Activated CD4-positive, alpha-beta memory T cell treated with anti-CD3 and anti-CD28 coated beads, Interleukin-2, amount 10 ng/mL, durations not matched to agents 7 days and 5 days (primary cell): ENCODE data around the gene HCK. TPM values are rescaled to one million over a fixed set of nuclear protein-coding genes. Genes with fewer than 3 reads are reported as not detected.

Experiments used
- CTCF ChIA-PET: fragments of 350-600 bp; sonication (Branson Sonifier 250); formaldehyde crosslinking; loops from one replicate; lab custom pipeline; 2021; ENCODE audit warnings: antibody characterized with exemption, inconsistent platforms; lab: Charles Lee
- POLR2A ChIA-PET: fragments of 350-600 bp; sonication (Branson Sonifier 250); formaldehyde crosslinking; loops from one replicate; lab custom pipeline; 2021; ENCODE audit warnings: antibody characterized with exemption; lab: Charles Lee
- DNase-seq: peaks from one replicate; pipeline ENCODE4 v3.0.0-alpha.2; 2020
- H3K27ac Mint-ChIP-seq: one replicate; pipeline ENCODE4 v1.8.0; 2021; ENCODE audit warnings: mild to moderate bottlenecking, mixed read lengths
- H3K27me3 Mint-ChIP-seq: one replicate; pipeline ENCODE4 v1.8.0; 2021; ENCODE audit warnings: mixed read lengths
- H3K36me3 Mint-ChIP-seq: one replicate; pipeline ENCODE4 v1.8.0; 2021; ENCODE audit warnings: low read depth, mixed read lengths
- H3K4me1 Mint-ChIP-seq: one replicate; pipeline ENCODE4 v1.8.0; 2021; ENCODE audit warnings: mixed read lengths
- H3K4me3 Mint-ChIP-seq: one replicate; pipeline ENCODE4 v1.8.0; 2021; ENCODE audit warnings: mild to moderate bottlenecking, mixed read lengths
- H3K9me3 Mint-ChIP-seq: one replicate; pipeline ENCODE4 v1.8.0; 2021; ENCODE audit warnings: mixed read lengths
- total RNA-seq, 2 experiments: library from RNA; stranded (reverse); gene quantifications; one replicate each; pipeline ENCODE4 v1.2.3, GENCODE V29; 2021

The HCK gene
- total RNA-seq, 2 experiments from 2014 or later, result 0.10 to 0.35 TPM

DNA sequence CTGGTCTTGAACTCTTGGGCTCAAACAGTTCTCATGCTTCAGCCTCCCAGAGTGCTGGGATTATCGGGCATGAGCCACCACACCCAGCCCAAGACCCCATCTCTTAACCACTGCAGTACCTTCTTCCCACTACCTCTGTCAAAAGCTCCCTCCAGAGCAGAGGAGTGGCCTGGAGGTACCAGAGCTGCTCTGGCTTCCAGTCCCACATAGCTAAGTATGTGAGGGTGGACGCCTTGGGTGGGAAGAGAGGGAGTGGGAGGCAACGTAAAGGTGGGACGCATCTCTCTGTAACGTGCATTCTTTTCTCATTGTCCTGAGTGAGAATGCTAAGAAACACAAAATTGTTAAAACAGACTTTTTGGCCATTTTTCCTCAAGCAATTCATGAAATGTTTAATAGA, 82.0 kb downstream of the HCK start:
- Mint-ChIP-seq H3K36me3 (peaks cover 19% of the 10 kb centered on the region), H3K9me3 (no peaks in the 10 kb centered on the region), H3K4me1 (peaks cover 7% of the 10 kb centered on the region), H3K27ac (no peak overlapping the region), H3K4me3 (no peak overlapping the region), H3K27me3 (no peaks in the 10 kb centered on the region)
- ChIA-PET POLR2A (no interaction called here), CTCF (no interaction called here)
- DNase-seq, result no peak

- no peak for DNase-seq
- no peak overlapping the region for H3K4me3 Mint-ChIP-seq
- H3K4me1 Mint-ChIP-seq, result peaks cover 7% of the 10 kb centered on the region
- H3K27me3 Mint-ChIP-seq, result no peaks in the 10 kb centered on the region
- H3K36me3 Mint-ChIP-seq, result peaks cover 36% of the 10 kb centered on the region
- no peaks in the 10 kb centered on the region for H3K9me3 Mint-ChIP-seq
- CTCF ChIA-PET, result no interaction called here
- H3K27ac Mint-ChIP-seq, result no peak overlapping the region
- POLR2A ChIA-PET, result no interaction called here
These were observed 84.0 kb downstream of the HCK start for GRCh38 chr20:32135983-32136515.

DNA sequence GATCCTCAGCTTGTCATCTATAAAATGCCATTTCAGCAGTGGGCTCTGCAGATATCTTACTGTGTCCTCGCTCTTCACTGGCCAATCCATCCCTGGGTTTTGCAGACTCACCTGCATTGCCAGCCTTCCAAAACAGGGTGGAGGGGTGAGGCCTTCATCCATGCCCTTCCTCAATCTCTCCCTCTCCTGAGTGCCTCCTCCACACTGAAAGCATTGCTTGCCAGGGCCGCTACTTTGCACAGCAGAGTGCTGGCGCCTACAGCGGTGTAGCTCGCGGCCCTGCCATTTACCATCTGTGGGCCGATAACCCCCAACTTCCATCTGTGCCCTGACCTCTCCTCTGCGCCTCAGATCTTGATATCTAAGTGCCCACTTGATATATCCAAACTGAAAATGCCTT, 86.9 kb downstream of the HCK start:
- Mint-ChIP-seq H3K4me1 (no peaks in the 10 kb centered on the region), H3K27me3 (no peaks in the 10 kb centered on the region), H3K36me3 (peaks cover 52% of the 10 kb centered on the region), H3K27ac (no peak overlapping the region), H3K4me3 (no peak overlapping the region), H3K9me3 (no peaks in the 10 kb centered on the region)
- ChIA-PET POLR2A (no interaction called here), CTCF (no interaction called here)
- no peak for DNase-seq

DNA sequence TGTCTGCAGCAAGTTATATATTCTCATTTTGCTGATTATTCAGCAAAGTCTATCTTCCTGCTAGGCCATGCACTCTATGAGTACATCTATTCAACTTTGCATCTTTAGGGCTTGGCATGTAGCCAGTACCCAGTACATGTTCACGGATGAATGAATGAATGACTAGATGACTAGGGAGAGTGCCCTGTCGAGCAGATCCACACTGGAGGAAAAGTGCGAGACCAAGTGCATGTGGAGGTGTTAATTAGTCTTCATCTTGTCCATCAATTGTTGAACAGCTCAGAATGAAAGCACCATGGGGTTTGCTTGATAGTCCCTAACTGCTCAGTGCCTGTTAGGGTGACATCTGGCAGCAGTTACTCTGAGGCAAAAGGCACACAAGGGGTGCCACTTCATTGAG, 87.9 kb downstream of the HCK start:
- Mint-ChIP-seq H3K27ac (no peak overlapping the region), H3K4me3 (no peak overlapping the region), H3K9me3 (no peaks in the 10 kb centered on the region), H3K27me3 (no peaks in the 10 kb centered on the region), H3K36me3 (peaks cover 60% of the 10 kb centered on the region), H3K4me1 (no peaks in the 10 kb centered on the region)
- CTCF ChIA-PET, result no interaction called here
- POLR2A ChIA-PET, result no interaction called here
- DNase-seq, result no peak

DNA sequence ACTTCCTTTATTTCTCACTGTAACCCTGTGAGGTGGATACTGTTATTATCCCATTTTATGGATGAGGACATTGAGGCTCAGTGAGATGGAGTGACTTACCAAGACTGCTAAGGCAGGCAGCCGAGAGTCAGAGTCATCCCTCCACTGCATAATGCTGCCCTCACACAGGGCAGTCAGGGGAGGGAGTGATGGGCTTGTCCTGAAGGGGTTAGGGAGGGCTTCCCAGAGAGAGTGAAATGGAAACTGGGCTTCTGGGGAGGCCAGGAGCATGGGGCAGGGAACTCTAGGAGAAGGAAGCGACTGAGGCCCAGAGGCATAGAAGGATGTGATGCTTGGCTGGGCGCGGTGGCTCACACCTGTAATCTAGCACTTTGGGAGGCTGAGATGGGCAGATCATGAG, 88.6 kb downstream of the HCK start:
- Mint-ChIP-seq H3K27me3 (no peaks in the 10 kb centered on the region), H3K4me1 (no peaks in the 10 kb centered on the region), H3K27ac (no peak overlapping the region), H3K4me3 (no peak overlapping the region), H3K36me3 (peaks cover 66% of the 10 kb centered on the region), H3K9me3 (no peaks in the 10 kb centered on the region)
- POLR2A ChIA-PET, result no interaction called here
- CTCF ChIA-PET, result no interaction called here
- no peak for DNase-seq

DNA sequence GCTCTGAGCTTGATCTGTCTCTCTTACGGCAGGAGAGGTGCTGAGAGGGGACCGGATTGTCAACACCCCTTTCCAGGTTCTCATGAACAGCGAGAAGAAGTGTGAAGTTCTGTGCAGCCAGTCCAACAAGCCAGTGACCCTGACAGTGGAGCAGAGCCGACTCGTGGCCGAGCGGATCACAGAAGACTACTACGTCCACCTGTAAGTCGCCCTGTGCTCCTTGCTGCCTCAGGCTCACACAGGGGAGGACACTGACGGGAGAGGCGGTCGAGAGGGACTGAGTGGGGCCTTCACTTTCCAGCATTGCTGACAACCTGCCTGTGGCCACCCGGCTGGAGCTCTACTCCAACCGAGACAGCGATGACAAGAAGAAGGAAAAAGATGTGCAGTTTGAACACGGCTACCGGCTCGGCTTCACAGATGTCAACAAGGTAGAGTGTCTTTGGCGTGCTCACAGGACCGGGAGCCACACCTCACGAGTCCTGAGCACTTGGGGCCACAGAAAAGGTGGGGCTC, 89.5 kb downstream of the HCK start:
- Mint-ChIP-seq H3K36me3 (peaks cover 75% of the 10 kb centered on the region), H3K4me1 (no peaks in the 10 kb centered on the region), H3K9me3 (no peaks in the 10 kb centered on the region), H3K27ac (no peak overlapping the region), H3K27me3 (no peaks in the 10 kb centered on the region), H3K4me3 (no peak overlapping the region)
- CTCF ChIA-PET, result no interaction called here
- no peak for DNase-seq
- POLR2A ChIA-PET, result no interaction called here

DNA sequence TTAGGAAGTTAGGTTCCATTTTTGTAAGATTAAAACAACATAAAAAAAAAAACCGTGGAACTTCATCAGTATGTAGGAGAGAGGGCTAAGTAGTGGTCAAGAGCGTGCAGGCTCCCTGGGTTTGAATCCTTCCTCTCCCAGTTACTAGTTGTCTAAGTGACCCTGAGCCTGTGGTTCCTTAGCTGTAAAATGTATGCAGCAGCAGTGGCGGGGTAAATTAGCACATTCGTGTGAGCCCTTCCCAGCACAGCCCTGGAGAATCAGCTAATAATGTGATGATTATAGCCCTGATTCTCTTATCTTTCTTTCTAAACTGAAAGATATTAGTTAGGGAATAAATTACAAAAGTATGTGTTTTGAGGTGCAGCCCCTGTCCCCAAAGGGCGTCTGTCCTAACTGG, 90.0 kb downstream of the HCK start:
- H3K27ac Mint-ChIP-seq, result no peak overlapping the region
- H3K36me3 Mint-ChIP-seq, result peaks cover 76% of the 10 kb centered on the region
- no peaks in the 10 kb centered on the region for H3K4me1 Mint-ChIP-seq
- POLR2A ChIA-PET, result no interaction called here
- no peak for DNase-seq
- H3K9me3 Mint-ChIP-seq, result no peaks in the 10 kb centered on the region
- CTCF ChIA-PET, result no interaction called here
- H3K4me3 Mint-ChIP-seq, result no peak overlapping the region
- H3K27me3 Mint-ChIP-seq, result no peaks in the 10 kb centered on the region

- POLR2A ChIA-PET, result no interaction called here
- H3K27me3 Mint-ChIP-seq, result no peaks in the 10 kb centered on the region
- peaks cover 74% of the 10 kb centered on the region for H3K36me3 Mint-ChIP-seq
- H3K4me1 Mint-ChIP-seq, result no peaks in the 10 kb centered on the region
- H3K4me3 Mint-ChIP-seq, result no peak overlapping the region
- no peak for DNase-seq
- no peaks in the 10 kb centered on the region for H3K9me3 Mint-ChIP-seq
- CTCF ChIA-PET, result no interaction called here
- H3K27ac Mint-ChIP-seq, result no peak overlapping the region
These were observed 90.9 kb downstream of the HCK start for GRCh38 chr20:32142991-32143390.

GRCh38 chr20:32144898-32145662, 93.0 kb downstream of the HCK start:
- Mint-ChIP-seq H3K36me3 (peaks cover 65% of the 10 kb centered on the region), H3K4me1 (no peaks in the 10 kb centered on the region), H3K27ac (no peak overlapping the region), H3K4me3 (no peak overlapping the region), H3K9me3 (no peaks in the 10 kb centered on the region), H3K27me3 (no peaks in the 10 kb centered on the region)
- DNase-seq, result no peak
- POLR2A ChIA-PET, result no interaction called here
- CTCF ChIA-PET, result no interaction called here

DNA sequence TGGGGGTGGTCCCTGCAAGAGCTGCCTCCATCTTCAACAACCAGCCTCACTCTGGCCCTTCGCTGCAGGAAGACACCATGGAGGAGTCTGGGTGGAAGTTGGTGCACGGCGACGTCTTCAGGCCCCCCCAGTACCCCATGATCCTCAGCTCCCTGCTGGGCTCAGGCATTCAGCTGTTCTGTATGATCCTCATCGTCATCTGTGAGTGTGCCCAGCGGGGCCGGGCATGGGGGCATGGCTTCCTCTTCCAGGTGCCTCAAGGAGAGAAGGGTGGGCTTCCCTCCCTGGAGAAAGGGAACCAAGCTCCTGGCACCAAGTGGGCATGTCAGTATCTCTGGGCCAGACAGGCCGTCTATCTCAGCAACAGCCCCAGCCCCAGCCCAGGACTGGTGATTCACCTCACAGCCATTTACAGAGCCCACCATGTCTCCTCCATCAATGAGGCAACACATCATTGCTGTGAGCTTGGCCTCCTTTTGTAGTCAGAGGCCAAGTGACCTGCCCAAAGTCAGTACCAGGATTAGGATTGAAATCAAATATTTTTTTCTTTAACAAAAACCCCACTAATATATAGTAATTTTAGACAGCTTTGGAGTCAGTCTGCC, 97.6 kb downstream of the HCK start:
- H3K4me3 Mint-ChIP-seq, result no peak overlapping the region
- H3K36me3 Mint-ChIP-seq, result peaks cover 55% of the 10 kb centered on the region
- H3K9me3 Mint-ChIP-seq, result no peaks in the 10 kb centered on the region
- DNase-seq, result no peak
- ChIA-PET POLR2A (no interaction called here), CTCF (no interaction called here)
- H3K27me3 Mint-ChIP-seq, result no peaks in the 10 kb centered on the region
- H3K4me1 Mint-ChIP-seq, result peaks cover 3% of the 10 kb centered on the region
- H3K27ac Mint-ChIP-seq, result no peak overlapping the region

DNA sequence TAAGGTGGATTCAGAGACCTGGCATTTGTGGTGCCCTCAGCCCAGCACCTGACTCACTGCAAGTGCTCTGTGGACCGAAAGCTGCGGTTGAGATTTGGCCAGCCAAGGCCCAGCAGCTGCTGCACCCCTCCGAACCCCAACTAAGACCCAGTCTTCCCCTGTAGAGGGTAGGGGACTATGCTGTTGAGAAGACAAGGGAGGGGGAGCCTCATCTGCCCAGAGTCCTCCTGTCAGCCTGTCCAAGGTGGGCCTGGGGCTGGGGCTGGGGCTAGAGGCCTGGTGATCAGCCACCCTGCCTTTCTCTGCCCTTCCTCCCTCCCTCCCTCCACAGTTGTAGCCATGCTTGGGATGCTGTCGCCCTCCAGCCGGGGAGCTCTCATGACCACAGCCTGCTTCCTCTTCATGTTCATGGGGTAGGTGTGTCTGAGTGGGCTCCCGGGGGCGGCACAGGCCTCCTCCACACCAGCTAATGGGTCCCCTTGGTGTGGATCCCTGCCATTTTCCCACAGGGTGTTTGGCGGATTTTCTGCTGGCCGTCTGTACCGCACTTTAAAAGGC, 98.3 kb downstream of the HCK start:
- Mint-ChIP-seq H3K4me3 (no peak overlapping the region), H3K36me3 (peaks cover 54% of the 10 kb centered on the region), H3K27ac (no peak overlapping the region), H3K4me1 (peaks cover 3% of the 10 kb centered on the region), H3K9me3 (no peaks in the 10 kb centered on the region), H3K27me3 (no peaks in the 10 kb centered on the region)
- ChIA-PET POLR2A (interaction anchor here (0.5 kb wide), 1 partner anchor 41 kb away, joined by 3 read pairs; the partner anchor contains the start of gene TM9SF4), CTCF (no interaction called here)
- no peak for DNase-seq
